Fibroblast of mammary gland (primary cell): Measurements from ENCODE around the gene HBS1L.

Source experiments
- DNase-seq: peaks from one replicate; pipeline ENCODE4 v3.0.0-alpha.2; 2010; ENCODE audit warnings: low read depth
- H3K4me3 ChIP-seq: 2 replicates; pipeline ENCODE4 v1.5.1; 2011; ENCODE audit warnings: low read depth, mild to moderate bottlenecking, low read length, moderate library complexity; ENCODE audit not compliant: control insufficient read depth
- TF ChIP-seq, protein P1 (sequence below): conservative IDR thresholded peaks from 2 replicates; pipeline ENCODE4 v1.5.1; 2011; ENCODE audit warnings: low read depth, low read length, inconsistent platforms; ENCODE audit not compliant: control insufficient read depth, insufficient read depth

The HBS1L gene

DNA sequence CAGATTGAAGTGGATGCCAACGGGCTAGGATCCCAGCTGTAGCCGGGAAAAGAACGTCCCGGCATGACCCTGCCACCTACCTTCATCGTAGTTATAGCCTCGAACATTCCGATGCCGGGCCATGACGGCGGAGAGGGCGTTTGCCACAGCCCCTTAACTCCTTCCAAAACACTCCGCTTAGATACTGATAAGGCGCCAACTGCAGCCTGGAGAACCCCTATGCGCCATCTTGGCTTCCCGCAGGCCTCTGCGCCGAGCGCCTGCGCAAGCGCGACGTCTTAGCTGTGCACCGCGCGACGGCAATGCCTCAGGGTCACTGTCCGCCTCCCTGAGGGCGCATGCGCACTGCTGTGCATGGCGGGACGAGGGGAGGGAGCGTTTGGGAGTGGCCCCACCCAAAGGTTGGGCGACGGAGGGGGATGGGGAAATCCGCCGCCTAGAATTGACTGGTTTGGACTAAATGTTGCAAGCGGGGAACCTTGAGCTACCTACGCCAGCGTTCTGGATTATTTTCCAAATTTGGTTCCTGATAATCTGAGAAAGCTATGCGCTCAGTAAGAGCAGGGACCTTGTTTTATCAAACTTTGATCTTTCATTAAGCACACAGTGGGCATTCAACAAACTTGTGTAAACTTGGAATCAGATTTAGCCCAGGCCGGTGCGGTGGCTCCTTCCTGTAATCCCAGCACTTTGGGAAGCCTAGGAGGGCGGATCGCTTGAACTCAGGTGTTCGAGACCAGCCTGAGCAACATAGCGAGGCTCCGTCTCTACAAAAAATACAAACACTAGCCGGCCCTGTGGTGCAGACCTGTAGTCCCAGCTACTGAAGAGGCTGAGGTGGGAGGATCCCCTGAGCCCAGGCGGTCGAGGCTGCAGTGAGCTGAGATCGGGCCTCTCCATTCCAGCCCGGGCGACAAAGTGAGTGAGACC lies at the start of gene HBS1L:
HBS1L (minus strand) TSS at position 254 of the 930 bp plus-strand sequence; CDS start at position 123, 131 bp downstream.
- TF ChIP-seq, protein P1, sequence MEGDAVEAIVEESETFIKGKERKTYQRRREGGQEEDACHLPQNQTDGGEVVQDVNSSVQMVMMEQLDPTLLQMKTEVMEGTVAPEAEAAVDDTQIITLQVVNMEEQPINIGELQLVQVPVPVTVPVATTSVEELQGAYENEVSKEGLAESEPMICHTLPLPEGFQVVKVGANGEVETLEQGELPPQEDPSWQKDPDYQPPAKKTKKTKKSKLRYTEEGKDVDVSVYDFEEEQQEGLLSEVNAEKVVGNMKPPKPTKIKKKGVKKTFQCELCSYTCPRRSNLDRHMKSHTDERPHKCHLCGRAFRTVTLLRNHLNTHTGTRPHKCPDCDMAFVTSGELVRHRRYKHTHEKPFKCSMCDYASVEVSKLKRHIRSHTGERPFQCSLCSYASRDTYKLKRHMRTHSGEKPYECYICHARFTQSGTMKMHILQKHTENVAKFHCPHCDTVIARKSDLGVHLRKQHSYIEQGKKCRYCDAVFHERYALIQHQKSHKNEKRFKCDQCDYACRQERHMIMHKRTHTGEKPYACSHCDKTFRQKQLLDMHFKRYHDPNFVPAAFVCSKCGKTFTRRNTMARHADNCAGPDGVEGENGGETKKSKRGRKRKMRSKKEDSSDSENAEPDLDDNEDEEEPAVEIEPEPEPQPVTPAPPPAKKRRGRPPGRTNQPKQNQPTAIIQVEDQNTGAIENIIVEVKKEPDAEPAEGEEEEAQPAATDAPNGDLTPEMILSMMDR, result no peak
- H3K4me3 ChIP-seq, result peak within 1 kb of the TSS; percentile 85
- DNase-seq, result peak; percentile 98

DNA sequence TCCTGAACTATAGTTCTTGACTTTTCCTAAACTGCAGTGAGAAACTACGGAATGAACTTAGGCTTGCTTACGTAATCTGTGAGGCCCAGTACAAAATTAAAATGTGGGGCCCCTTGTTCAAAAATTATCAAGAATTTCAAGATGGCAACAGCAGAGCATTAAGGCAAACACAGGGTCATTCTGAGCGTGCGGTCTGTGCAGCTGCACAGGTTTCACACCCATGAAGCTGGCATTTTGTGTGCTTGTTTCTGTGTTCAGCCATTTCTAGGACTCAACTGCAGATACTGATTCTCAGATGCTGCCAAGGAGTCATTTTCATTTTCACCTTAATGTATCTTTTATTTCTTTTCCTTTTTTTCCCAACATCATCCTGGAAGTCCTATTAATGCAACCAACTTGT lies 49.6 kb upstream of the HBS1L start:
- TF ChIP-seq, protein P1, result no peak
- no peak for DNase-seq
- no peak overlapping the region for H3K4me3 ChIP-seq

DNA sequence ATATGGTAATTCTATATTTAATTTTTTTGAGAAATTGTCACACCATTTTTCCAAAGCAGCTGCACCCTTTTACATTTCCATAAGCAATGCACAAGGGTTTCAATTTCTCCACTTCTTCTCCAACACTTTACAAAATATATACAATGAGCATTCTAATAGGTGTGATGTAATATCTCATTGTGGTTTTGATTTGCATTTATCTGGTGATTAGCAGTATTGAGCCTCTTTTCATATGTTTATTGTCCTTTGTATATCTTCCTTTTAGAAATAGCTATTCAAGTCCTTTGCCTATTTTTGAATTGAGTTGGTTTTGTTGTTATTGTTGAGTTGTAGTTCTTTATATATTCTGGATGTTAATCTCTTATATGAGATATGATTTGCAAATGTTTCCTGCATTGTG lies 47.6 kb upstream of the HBS1L start:
- TF ChIP-seq, protein P1, result no peak
- DNase-seq, result no peak
- no peak overlapping the region for H3K4me3 ChIP-seq

DNA sequence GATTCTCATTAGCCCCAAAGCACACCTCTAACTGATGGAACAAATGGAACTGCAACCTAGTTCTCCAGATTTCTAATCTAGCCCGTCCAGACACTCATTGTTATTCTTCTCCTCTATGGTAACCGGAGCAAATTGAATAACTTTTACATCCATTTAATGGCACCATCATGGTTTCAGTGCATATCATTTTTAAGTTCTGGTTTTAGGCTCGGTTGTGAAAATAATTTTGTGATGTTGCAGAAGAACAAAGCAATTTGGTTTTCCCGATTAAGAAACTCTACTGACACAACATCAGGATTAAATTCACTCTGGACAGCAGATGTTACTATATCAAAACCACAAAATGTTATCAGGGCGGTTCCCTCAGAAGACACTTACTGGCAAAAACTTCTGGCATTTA lies 42.5 kb upstream of the HBS1L start:
- no peak for DNase-seq

DNA sequence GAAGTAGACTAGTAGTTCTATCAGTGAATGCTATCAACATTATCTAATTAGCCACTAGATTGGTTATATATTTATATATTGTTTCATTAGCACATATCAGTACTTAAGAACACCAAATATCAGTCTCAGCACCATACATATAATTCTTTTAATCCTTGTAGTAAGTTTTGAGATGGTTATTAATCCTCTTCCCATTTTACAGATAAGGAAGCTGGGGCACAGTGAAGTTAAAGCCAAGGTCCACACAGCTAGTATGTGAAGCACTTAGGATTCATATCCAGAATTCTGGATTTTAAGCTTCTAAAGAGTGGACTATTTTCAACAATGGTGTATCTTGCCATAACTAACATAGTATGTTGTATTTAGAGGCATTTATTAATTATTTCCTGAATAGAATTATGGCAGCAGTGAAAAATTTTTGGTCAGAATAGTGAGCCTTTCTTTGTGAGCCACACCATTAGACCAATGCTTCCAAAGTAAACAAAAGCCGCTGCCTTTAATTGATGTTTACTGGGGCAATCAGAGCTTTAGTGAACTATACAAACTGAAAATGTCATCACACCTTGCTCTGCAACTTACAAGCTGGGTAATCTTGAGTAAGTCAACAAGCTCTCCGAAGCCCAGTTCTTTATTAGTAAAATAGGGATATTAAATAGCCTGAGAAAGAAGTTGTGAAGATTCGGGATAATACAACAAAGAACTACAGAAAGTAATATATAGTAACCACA lies 41.9 kb upstream of the HBS1L start:
- no peak overlapping the region for H3K4me3 ChIP-seq
- TF ChIP-seq, protein P1, result no peak
- no peak for DNase-seq

More for the DNA sequence above, 42.5 kb upstream of the HBS1L start:
- TF ChIP-seq, protein P1, result no peak
- no peak overlapping the region for H3K4me3 ChIP-seq

DNA sequence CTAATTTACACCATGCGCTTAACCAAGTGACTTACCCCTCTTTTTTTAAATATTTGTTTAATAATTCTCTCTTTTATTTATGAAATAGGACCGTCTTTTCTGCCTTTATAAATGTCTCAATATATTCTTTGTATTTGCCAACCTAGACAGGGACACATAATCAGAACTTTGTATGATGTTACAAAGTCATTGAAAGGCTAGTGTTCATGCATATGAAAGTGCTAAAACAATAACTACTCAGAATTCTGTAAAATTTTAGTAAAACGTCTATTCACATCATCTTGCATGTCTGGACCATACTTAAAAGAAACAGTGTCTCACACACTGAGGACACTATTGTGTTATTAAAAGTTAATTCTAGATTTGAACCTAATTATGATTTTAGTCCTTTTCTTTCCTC lies 41.1 kb upstream of the HBS1L start:
- DNase-seq, result no peak
- TF ChIP-seq, protein P1, result no peak
- H3K4me3 ChIP-seq, result no peak overlapping the region
